ENCODE data around the gene SAMD9. TPM values are rescaled to one million over a fixed set of nuclear protein-coding genes. Genes with fewer than 3 reads are reported as not detected.

The SAMD9 gene
- polyA plus RNA-seq, 2 of the 4 experiments (the other 2 are of a cell fraction): 4.7 to 5.6 TPM

- Histone ChIP-seq H3K4me1 (peaks cover 35% of the 10 kb centered on the region), H3K4me3 (no peak overlapping the region), H3K9me3 (no peaks in the 10 kb centered on the region), H3K27ac (peak overlapping the region; percentile 12 to 63; a peak in 5 of 6 replicates), H3K4me2 (peak overlapping the region; percentile 70)
- no peak for FAIRE-seq
- TF ChIP-seq E2F6 (IDR thresholded peaks at IDR 0.05; ENCODE audit: borderline replicate concordance, low read depth) (no peak), RFX5 (IDR thresholded peaks at IDR 0.05) (no peak), FOSB (CRISPR knock-in tag; IDR thresholded peaks at IDR 0.05) (no peak), CTCF (IDR thresholded peaks at IDR 0.05) (no peak), POLR2A (IDR thresholded peaks at IDR 0.05; ENCODE audit: low read length) (no peak), SREBF2 (IDR thresholded peaks at IDR 0.05) (no peak), HOXA7 (CRISPR knock-in tag; IDR thresholded peaks at IDR 0.05) (no peak), EHF (CRISPR knock-in tag; IDR thresholded peaks at IDR 0.05) (no peak), SMC3 (IDR thresholded peaks at IDR 0.05) (no peak)
- POLR2A ChIA-PET: no interaction called here
- peak in 1 of 2 experiments; percentile 22 for DNase-seq (ENCODE audit: low read depth in 1 of 2, low spot score in 1 of 2)
- ATAC-seq: peak; percentile 26 to 39; a peak in 3 of 6 replicates
- 38% methylated on average over 4 of the region's 4 CpGs for WGBS (ENCODE audit: missing lambda C conversion rate)
- CTCF ChIA-PET: interaction anchor here (0.6 kb wide), 1 partner anchor 69 kb away, joined by 3 read pairs; no protein-coding TSS in a partner anchor
These were observed 1.6 kb upstream of the SAMD9 start for GRCh38 chr7:93119191-93119905.

GRCh38 chr7:93117327-93117726 is 452 bp downstream of the SAMD9 start:
- FAIRE-seq (no peak), ATAC-seq (peak in 1 of 2 experiments; percentile 39; a peak in 3 of 6 replicates), DNase-seq (ENCODE audit: low read depth in 1 of 2, low spot score in 1 of 2) (no peak)
- Histone ChIP-seq H3K27ac (peak overlapping the region; percentile 59 to 71; a peak in 5 of 6 replicates), H3K9me3 (no peaks in the 10 kb centered on the region), H3K4me2 (peak overlapping the region; percentile 70), H3K4me3 (peak overlapping the region; percentile 40), H3K4me1 (peaks cover 35% of the 10 kb centered on the region)
- ChIA-PET CTCF (interaction anchor here (0.6 to 1.0 kb wide), 2 partner anchors 18 to 682 kb away, joined by 3 read pairs; no protein-coding TSS in a partner anchor), POLR2A (interaction anchor here (1.0 to 1.1 kb wide), 2 partner anchors 13 to 527 kb away, joined by 3 read pairs; partner anchors contain the start of gene FAM133B)
- no peak for TF ChIP-seq ZSCAN20 (CRISPR knock-in tag; IDR thresholded peaks at IDR 0.05)
- TF ChIP-seq FOSL2 (IDR thresholded peaks at IDR 0.05): no peak
- TF ChIP-seq FOSL2 (CRISPR knock-in tag; IDR thresholded peaks at IDR 0.05): no peak
- TF ChIP-seq NFE2L2 (conservative IDR thresholded peaks at IDR 0.05; ENCODE audit: low read length): no peak
- TF ChIP-seq HOXB13 (CRISPR knock-in tag; IDR thresholded peaks at IDR 0.05; ENCODE audit: low read depth): no peak
- no peak for TF ChIP-seq HEYL (CRISPR knock-in tag; IDR thresholded peaks at IDR 0.05)
- TF ChIP-seq HOXA7 (CRISPR knock-in tag; IDR thresholded peaks at IDR 0.05): no peak
- 39% methylated on average over 1 of the region's 1 CpG for WGBS (ENCODE audit: missing lambda C conversion rate)

GRCh38 chr7:93115796-93116195 is 2.0 kb downstream of the SAMD9 start:
- no peaks in the 10 kb centered on the region for H3K9me3 ChIP-seq
- WGBS (ENCODE audit: missing lambda C conversion rate): 49% methylated on average over 7 of the region's 7 CpGs
- peak overlapping the region; percentile 26 to 70; a peak in 4 of 6 replicates for H3K27ac ChIP-seq
- H3K4me3 ChIP-seq: 0 out of 3 replicates have a peak overlapping the region, but pooled peaks have one; percentile 9
- ChIA-PET CTCF (no interaction called here), POLR2A (no interaction called here)
- peak; percentile 76 to 78; a peak in 5 of 6 replicates for ATAC-seq
- no peak for TF ChIP-seq HOXB5 (CRISPR knock-in tag; IDR thresholded peaks at IDR 0.05)
- TF ChIP-seq GATA3 (IDR thresholded peaks at IDR 0.05; ENCODE audit: borderline replicate concordance): no peak
- TF ChIP-seq BHLHE40 (IDR thresholded peaks at IDR 0.05; ENCODE audit: low read depth, low read length): no peak
- no peak for TF ChIP-seq NR3C1 (IDR thresholded peaks at IDR 0.05)
- no peak for TF ChIP-seq FOSL2 (IDR thresholded peaks at IDR 0.05)
- 0 out of 2 replicates have a peak, but pooled peaks have one; percentile 27 for TF ChIP-seq FOSL2 (CRISPR knock-in tag; IDR thresholded peaks at IDR 0.05)
- no peak for TF ChIP-seq RARB (CRISPR knock-in tag; IDR thresholded peaks at IDR 0.05)
- no peak for TF ChIP-seq HES2 (IDR thresholded peaks at IDR 0.05)
- no peak for TF ChIP-seq RNF2 (IDR thresholded peaks at IDR 0.05; ENCODE audit: borderline replicate concordance, low read depth)
- peaks cover 35% of the 10 kb centered on the region for H3K4me1 ChIP-seq
- peak overlapping the region; percentile 70 for H3K4me2 ChIP-seq
- FAIRE-seq: no peak
- DNase-seq (ENCODE audit: low read depth in 1 of 2, low spot score in 1 of 2): peak; percentile 21 to 44

All from A549 (cell line).